Mesothelial cell of epicardium (in vitro differentiated cells): Measurements from ENCODE around the gene RHOBTB3. TPM values are rescaled to one million over a fixed set of nuclear protein-coding genes. Genes with fewer than 3 reads are reported as not detected.

Experiments used
- DNase-seq, 2 experiments: peaks; one replicate each; pipeline ENCODE4 v3.0.0; 2021; ENCODE audit warnings: low spot score in 2 of 2; ENCODE audit not compliant: unreplicated experiment in 2 of 2
- H3K27ac Mint-ChIP-seq: 2 replicates; pipeline ENCODE4 v1.8.0; 2021; ENCODE audit warnings: mixed read lengths
- H3K27me3 Mint-ChIP-seq: 2 replicates; pipeline ENCODE4 v1.8.0; 2021; ENCODE audit warnings: low read depth, mixed read lengths
- H3K36me3 Mint-ChIP-seq: 2 replicates; pipeline ENCODE4 v1.8.0; 2021; ENCODE audit warnings: mixed read lengths
- H3K4me1 Mint-ChIP-seq: 2 replicates; pipeline ENCODE4 v1.8.0; 2021; ENCODE audit warnings: mixed read lengths
- H3K4me3 Mint-ChIP-seq: 2 replicates; pipeline ENCODE4 v1.8.0; 2021; ENCODE audit warnings: mild to moderate bottlenecking, moderate library complexity, mixed read lengths
- H3K9me3 Mint-ChIP-seq: 2 replicates; pipeline ENCODE4 v1.8.0; 2021; ENCODE audit warnings: mixed read lengths
- CTCF ChIP-seq: fragments of 200-600 bp; sonication (generic); IDR thresholded peaks from one replicate; pipeline ENCODE4 v1.5.0; 2021; ENCODE audit warnings: antibody characterized with exemption; ENCODE audit not compliant: unreplicated experiment
- total RNA-seq: library from RNA; stranded (reverse); gene quantifications from 3 replicates; pipeline ENCODE4 v1.2.1, GENCODE V29; 2021

RHOBTB3 gene
- total RNA-seq, 1 donor from 2014 or later: 153 TPM

DNA sequence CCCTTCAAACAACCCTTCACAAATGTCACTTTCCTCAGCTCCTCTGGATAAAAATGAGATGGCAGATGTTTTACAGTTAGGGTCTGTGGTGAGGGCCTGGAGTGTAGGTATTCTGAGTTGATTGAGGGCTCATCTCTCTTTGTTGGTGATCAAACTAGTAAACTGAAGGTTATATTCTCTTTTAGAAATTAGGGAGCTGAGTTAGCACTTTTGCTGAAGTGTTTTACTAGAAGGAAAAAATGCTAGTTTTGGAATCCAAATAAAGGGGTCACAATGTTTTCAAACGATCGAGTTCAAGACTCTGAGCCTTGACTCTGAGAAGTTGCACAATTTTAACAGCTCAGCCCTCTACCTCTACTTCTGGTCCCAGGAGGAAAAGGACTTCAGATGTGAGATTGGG is 23.4 kb downstream of the RHOBTB3 start:
- no peak for DNase-seq
- Mint-ChIP-seq H3K4me3 (no peak overlapping the region), H3K4me1 (peaks cover 18% of the 10 kb centered on the region), H3K27me3 (no peaks in the 10 kb centered on the region), H3K27ac (no peak overlapping the region), H3K9me3 (no peaks in the 10 kb centered on the region), H3K36me3 (peaks cover 44% of the 10 kb centered on the region)
- no peak for TF ChIP-seq CTCF

DNA sequence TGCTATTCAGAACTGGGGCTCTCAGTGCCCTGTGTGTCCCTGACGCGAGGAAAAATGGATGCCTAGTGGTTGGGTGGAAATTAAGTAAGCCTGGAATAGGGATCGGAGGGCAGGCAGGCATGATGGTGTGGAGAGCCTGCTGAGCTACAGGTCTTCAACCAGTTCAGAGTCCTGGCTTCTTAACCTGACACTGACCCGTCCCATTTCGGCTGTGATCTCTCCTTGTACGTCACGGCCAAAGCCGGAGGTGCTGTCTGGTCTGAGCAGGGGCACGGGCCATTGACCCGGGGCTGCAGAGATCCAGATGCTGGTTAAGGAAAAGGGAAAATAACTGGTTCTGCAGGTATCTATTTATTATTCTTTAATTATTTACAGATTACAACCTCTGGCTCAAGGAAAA is 27.9 kb downstream of the RHOBTB3 start:
- no peak for DNase-seq
- TF ChIP-seq CTCF: no peak
- H3K27ac Mint-ChIP-seq: peak overlapping the region; percentile 88
- H3K9me3 Mint-ChIP-seq: no peaks in the 10 kb centered on the region
- H3K4me1 Mint-ChIP-seq: peaks cover 40% of the 10 kb centered on the region
- no peaks in the 10 kb centered on the region for H3K27me3 Mint-ChIP-seq
- no peak overlapping the region for H3K4me3 Mint-ChIP-seq
- H3K36me3 Mint-ChIP-seq: peaks cover 29% of the 10 kb centered on the region

DNA sequence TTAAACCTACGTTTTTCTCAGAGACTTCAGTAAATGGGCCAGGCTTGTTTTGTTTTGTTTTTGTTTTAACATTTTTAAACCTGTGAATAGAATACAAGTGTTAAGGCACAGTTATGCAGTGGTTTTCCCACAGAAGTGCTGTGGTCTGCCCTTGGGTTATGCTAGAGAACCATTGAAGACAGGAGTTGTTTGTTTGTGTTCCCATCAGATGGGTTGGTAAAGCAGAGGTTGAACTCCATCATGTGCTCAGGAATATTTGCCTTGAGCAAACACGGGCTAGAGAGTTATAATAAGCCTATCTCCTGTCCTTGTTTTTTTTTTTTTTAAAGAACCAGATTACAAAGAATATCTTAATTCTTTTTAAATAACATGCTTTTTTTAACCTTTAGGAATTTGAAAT is 28.5 kb downstream of the RHOBTB3 start:
- H3K4me1 Mint-ChIP-seq: peaks cover 40% of the 10 kb centered on the region
- DNase-seq: no peak
- no peaks in the 10 kb centered on the region for H3K9me3 Mint-ChIP-seq
- H3K36me3 Mint-ChIP-seq: peaks cover 26% of the 10 kb centered on the region
- H3K27ac Mint-ChIP-seq: peak overlapping the region; percentile 88
- H3K27me3 Mint-ChIP-seq: no peaks in the 10 kb centered on the region
- no peak for TF ChIP-seq CTCF
- H3K4me3 Mint-ChIP-seq: no peak overlapping the region

- no peak for DNase-seq
- Mint-ChIP-seq H3K4me3 (no peak overlapping the region), H3K4me1 (peaks cover 40% of the 10 kb centered on the region), H3K27ac (peak overlapping the region; percentile 88), H3K27me3 (no peaks in the 10 kb centered on the region), H3K9me3 (no peaks in the 10 kb centered on the region), H3K36me3 (peaks cover 30% of the 10 kb centered on the region)
- TF ChIP-seq CTCF: no peak
These were observed 29.4 kb downstream of the RHOBTB3 start for GRCh38 chr5:95760273-95761191.

DNA sequence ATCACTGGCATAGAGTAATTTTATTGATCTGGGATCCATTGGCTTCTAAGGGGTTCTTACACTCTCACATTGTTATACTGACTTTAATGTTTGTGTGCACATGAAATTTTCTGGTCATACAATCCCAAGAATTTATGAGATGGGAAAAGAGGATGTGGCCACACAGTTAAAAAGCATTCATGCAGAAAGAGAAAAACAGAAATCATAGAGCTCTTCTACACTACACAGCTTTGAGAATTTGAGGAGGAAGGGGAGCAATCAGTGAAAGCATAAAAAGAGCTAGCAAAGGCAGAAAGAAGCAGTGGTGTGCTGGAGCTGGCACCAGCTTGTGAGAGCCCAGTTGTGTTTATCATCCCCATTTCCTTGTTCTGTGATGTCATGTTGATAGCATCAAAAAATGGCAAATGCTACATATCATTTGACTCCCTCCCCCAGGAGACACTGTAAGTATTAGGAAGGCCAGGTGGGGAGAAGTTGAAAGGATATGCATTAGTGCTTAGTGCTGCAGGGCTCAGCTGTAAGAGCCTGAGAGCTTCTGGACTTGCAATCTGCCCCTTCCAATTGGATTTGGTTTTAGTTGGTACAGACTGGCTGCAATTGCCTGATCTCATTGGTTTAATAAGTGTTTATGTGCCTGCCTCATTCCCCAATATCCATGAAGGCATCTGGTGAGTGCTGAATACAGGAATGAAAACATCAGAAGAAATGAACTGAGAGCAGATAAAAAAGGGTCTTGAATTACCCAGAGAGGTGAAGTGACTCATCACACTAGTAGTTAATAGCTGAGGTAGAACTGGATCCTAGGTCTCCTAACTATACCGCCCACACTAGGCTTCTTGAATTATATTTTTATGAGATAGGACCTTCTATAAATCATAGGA is 30.9 kb downstream of the RHOBTB3 start:
- DNase-seq: no peak
- H3K4me3 Mint-ChIP-seq: no peak overlapping the region
- TF ChIP-seq CTCF: no peak
- peaks cover 31% of the 10 kb centered on the region for H3K36me3 Mint-ChIP-seq
- H3K9me3 Mint-ChIP-seq: no peaks in the 10 kb centered on the region
- H3K27ac Mint-ChIP-seq: peak overlapping the region; percentile 75
- H3K4me1 Mint-ChIP-seq: peaks cover 40% of the 10 kb centered on the region
- H3K27me3 Mint-ChIP-seq: no peaks in the 10 kb centered on the region
